ENCODE results near the gene FHAD1. TPM values are rescaled to one million over a fixed set of nuclear protein-coding genes. Genes with fewer than 3 reads are reported as not detected.

Gene FHAD1
- total RNA-seq, 2 donors from 2014 or later, result 4.4 TPM; not detected in 1

GRCh38 chr1:15262706-15263105 is 15.7 kb downstream of the FHAD1 start:
- DNase-seq (ENCODE audit: low spot score) (no peak), ATAC-seq (ENCODE audit: insufficient number of reproducible peaks, low FRiP score, low read depth) (no peak)
- Histone ChIP-seq H3K27ac (no peak overlapping the region), H3K9me3 (no peaks in the 10 kb centered on the region), H3K27me3 (replicated peaks; ENCODE audit: insufficient read depth) (no peaks in the 10 kb centered on the region), H3K4me1 (ENCODE audit: control insufficient read depth in 1 of 2, low read depth in 2 of 2) (no peaks in the 10 kb centered on the region), H3K36me3 (no peaks in the 10 kb centered on the region), H3K4me3 (no peak overlapping the region)
- no peak for TF ChIP-seq CTCF (IDR thresholded peaks at IDR 0.05)

- Histone ChIP-seq H3K36me3 (no peaks in the 10 kb centered on the region), H3K9me3 (no peaks in the 10 kb centered on the region), H3K4me1 (ENCODE audit: control insufficient read depth in 1 of 2, low read depth in 2 of 2) (no peaks in the 10 kb centered on the region), H3K27me3 (replicated peaks; ENCODE audit: insufficient read depth) (no peaks in the 10 kb centered on the region), H3K4me3 (no peak overlapping the region), H3K27ac (no peak overlapping the region)
- no peak for DNase-seq (ENCODE audit: low spot score)
- ATAC-seq (ENCODE audit: insufficient number of reproducible peaks, low FRiP score, low read depth), result no peak
- TF ChIP-seq CTCF (IDR thresholded peaks at IDR 0.05), result no peak
Measured at GRCh38 chr1:15264769-15265168, 17.7 kb downstream of the FHAD1 start.

GRCh38 chr1:15271196-15271595 is 24.2 kb downstream of the FHAD1 start:
- DNase-seq (ENCODE audit: low spot score) (no peak), ATAC-seq (ENCODE audit: insufficient number of reproducible peaks, low FRiP score, low read depth) (no peak)
- H3K4me1 ChIP-seq (ENCODE audit: control insufficient read depth in 1 of 2, low read depth in 2 of 2), result no peaks in the 10 kb centered on the region
- no peak overlapping the region for H3K27ac ChIP-seq
- H3K27me3 ChIP-seq (replicated peaks; ENCODE audit: insufficient read depth), result peaks cover 4% of the 10 kb centered on the region
- H3K36me3 ChIP-seq, result no peaks in the 10 kb centered on the region
- no peak for TF ChIP-seq CTCF (IDR thresholded peaks at IDR 0.05)
- no peaks in the 10 kb centered on the region for H3K9me3 ChIP-seq
- H3K4me3 ChIP-seq, result no peak overlapping the region

- H3K4me3 ChIP-seq, result no peak overlapping the region
- no peaks in the 10 kb centered on the region for H3K36me3 ChIP-seq
- TF ChIP-seq CTCF (IDR thresholded peaks at IDR 0.05), result peak; percentile 81
- H3K9me3 ChIP-seq, result no peaks in the 10 kb centered on the region
- DNase-seq (ENCODE audit: low spot score) (peak; percentile 27), ATAC-seq (ENCODE audit: insufficient number of reproducible peaks, low FRiP score, low read depth) (no peak)
- no peaks in the 10 kb centered on the region for H3K4me1 ChIP-seq (ENCODE audit: control insufficient read depth in 1 of 2, low read depth in 2 of 2)
- H3K27ac ChIP-seq, result no peak overlapping the region
- H3K27me3 ChIP-seq (replicated peaks; ENCODE audit: insufficient read depth), result peaks cover 4% of the 10 kb centered on the region
Measured at GRCh38 chr1:15272009-15272781, 25.2 kb downstream of the FHAD1 start.

- DNase-seq (ENCODE audit: low spot score) (no peak), ATAC-seq (ENCODE audit: insufficient number of reproducible peaks, low FRiP score, low read depth) (no peak)
- TF ChIP-seq CTCF (IDR thresholded peaks at IDR 0.05), result no peak
- H3K4me1 ChIP-seq (ENCODE audit: control insufficient read depth in 1 of 2, low read depth in 2 of 2), result no peaks in the 10 kb centered on the region
- no peaks in the 10 kb centered on the region for H3K9me3 ChIP-seq
- no peaks in the 10 kb centered on the region for H3K36me3 ChIP-seq
- no peak overlapping the region for H3K4me3 ChIP-seq
- H3K27ac ChIP-seq, result no peak overlapping the region
- peaks cover 4% of the 10 kb centered on the region for H3K27me3 ChIP-seq (replicated peaks; ENCODE audit: insufficient read depth)
Measured at GRCh38 chr1:15272782-15273127, 25.7 kb downstream of the FHAD1 start.
